Upper lobe of left lung (tissue), 4 donors: ENCODE results near the gene LRTM1.

Source experiments
- CTCF ChIP-seq, 6 experiments: fragments of 450-650 bp in 4 of 6; fragments of 200-600 bp in 2 of 6; sonication (generic) in 2 of 6; IDR thresholded peaks; one replicate each; pipeline ENCODE4 v1.5.1; 2016 to 2019; ENCODE audit warnings: antibody characterized with exemption in 6 of 6
- POLR2A ChIP-seq, 4 donors: fragments of 450-650 bp; IDR thresholded peaks; one replicate each; pipeline ENCODE4 v1.5.1; 2016 to 2017; ENCODE audit warnings: antibody characterized with exemption in 4 of 4, mild to moderate bottlenecking in 2 of 4

GRCh38 chr3:54897028-54897711, 30.7 kb downstream of the LRTM1 start:
- TF ChIP-seq CTCF (IDR thresholded peaks at IDR 0.05) (no peak), POLR2A (IDR thresholded peaks at IDR 0.05) (no peak)
